Neural progenitor cell (in vitro differentiated cells): Measurements from ENCODE around the gene CD22.

ENCODE experiments used
- CTCF ChIP-seq: fragments of 200-600 bp; sonication (generic); IDR thresholded peaks from 2 replicates; pipeline ENCODE4 v1.5.1; 2017; ENCODE audit warnings: antibody characterized with exemption, mild to moderate bottlenecking
- EZH2 ChIP-seq: fragments of 200-600 bp; sonication (generic); IDR thresholded peaks from 2 replicates; pipeline ENCODE4 v1.6.1; 2017; ENCODE audit warnings: antibody characterized with exemption, mild to moderate bottlenecking, moderate library complexity

GRCh38 chr19:35296644-35297514 lies 32.1 kb upstream of the CD22 start:
- no peak for TF ChIP-seq EZH2
- no peak for TF ChIP-seq CTCF
